ENCODE data around the gene PEPD.

DNA sequence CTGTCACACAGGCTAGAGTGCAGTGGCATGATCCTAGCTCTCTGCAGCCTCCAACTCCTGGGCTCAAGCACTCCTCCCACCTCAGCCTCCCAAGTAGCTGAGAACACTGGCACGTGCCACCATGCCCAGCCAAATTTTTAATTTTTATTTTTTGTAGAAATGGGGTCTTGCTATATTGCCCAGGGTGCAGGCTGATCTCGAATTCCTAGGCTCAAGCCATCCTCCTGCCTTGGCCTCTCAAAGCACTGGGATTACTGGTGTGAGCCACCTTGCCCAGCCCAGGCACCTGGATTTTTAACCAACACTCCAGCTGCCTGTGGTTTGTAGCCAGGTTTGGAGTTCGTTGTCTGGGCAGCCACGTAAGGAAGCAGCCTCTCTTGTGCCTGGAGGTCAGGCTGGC lies 9.3 kb upstream of the PEPD start:
- no peak for TF ChIP-seq EZH2 (optimal IDR thresholded peaks at IDR 0.05; ENCODE audit: low read depth, low read length)
- TF ChIP-seq EZH2phosphoT487 (IDR thresholded peaks at IDR 0.05; ENCODE audit: low read length): no peak
- TF ChIP-seq, protein P1, sequence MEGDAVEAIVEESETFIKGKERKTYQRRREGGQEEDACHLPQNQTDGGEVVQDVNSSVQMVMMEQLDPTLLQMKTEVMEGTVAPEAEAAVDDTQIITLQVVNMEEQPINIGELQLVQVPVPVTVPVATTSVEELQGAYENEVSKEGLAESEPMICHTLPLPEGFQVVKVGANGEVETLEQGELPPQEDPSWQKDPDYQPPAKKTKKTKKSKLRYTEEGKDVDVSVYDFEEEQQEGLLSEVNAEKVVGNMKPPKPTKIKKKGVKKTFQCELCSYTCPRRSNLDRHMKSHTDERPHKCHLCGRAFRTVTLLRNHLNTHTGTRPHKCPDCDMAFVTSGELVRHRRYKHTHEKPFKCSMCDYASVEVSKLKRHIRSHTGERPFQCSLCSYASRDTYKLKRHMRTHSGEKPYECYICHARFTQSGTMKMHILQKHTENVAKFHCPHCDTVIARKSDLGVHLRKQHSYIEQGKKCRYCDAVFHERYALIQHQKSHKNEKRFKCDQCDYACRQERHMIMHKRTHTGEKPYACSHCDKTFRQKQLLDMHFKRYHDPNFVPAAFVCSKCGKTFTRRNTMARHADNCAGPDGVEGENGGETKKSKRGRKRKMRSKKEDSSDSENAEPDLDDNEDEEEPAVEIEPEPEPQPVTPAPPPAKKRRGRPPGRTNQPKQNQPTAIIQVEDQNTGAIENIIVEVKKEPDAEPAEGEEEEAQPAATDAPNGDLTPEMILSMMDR (IDR thresholded peaks at IDR 0.05; ENCODE audit: low read length): no peak
